HCT116 (cell line): ENCODE measurements around the gene UBE2O. TPM values are rescaled to one million over a fixed set of nuclear protein-coding genes. Genes with fewer than 3 reads are reported as not detected.
A peak's percentile ranks its signal among the peaks of the same experiment; 100 is the strongest.

Experiments used
- ATAC-seq: fragments of 200-7000 bp; cut with Tn5 transposase; 2 replicates; pipeline ENCODE4 v1.9.1; 2020; ENCODE audit warnings: mild to moderate bottlenecking, moderate library complexity
- BruUV-seq: library from RNA; stranded (reverse); fragments of 400-500 nt; replicated peaks from 2 replicates; lab custom pipeline; 2021; lab: Mats Ljungman, UMichigan
- CTCF ChIA-PET: fragments of 300-600 bp; sonication (Branson Sonifier 250); formaldehyde crosslinking; loops from one replicate; lab custom pipeline; 2021; ENCODE audit warnings: antibody characterized with exemption; lab: Charles Lee
- POLR2A ChIA-PET: fragments of 300-600, 350-600 bp; sonication (Branson Sonifier 250); formaldehyde crosslinking; loops from one replicate; lab custom pipeline; 2021; ENCODE audit warnings: antibody characterized with exemption; lab: Charles Lee
- RAD21 ChIA-PET, 2 experiments: fragments of 300-600 bp; sonication (Branson Sonifier 250); formaldehyde crosslinking; loops; one replicate each; lab custom pipeline; 2023; ENCODE audit warnings: low total read pairs in 2 of 2; ENCODE audit not compliant: uncharacterized antibody in 2 of 2, unreplicated experiment in 2 of 2, low non-redundant PET in 1 of 2; lab: Charles Lee
- DNase-seq: peaks from one replicate; pipeline ENCODE4 v3.0.0-alpha.2; 2010; ENCODE audit warnings: low read depth, low spot score
- H2AFZ ChIP-seq: fragments of 200-600 bp; shearing (Covaris generic), sonication (generic); 2 replicates; pipeline ENCODE4 v1.6.1; 2017; ENCODE audit warnings: low read depth, mixed run types, mixed read lengths, antibody characterized with exemption, low read length; ENCODE audit not compliant: poor library complexity, severe bottlenecking
- H3K27ac ChIP-seq: 2 replicates; pipeline ENCODE4 v1.5.1; 2012; ENCODE audit warnings: low read depth, low read length
- H3K27me3 ChIP-seq: fragments of 200-600 bp; sonication (generic); 2 replicates; pipeline ENCODE4 v1.6.1; 2016; ENCODE audit warnings: mixed run types, low read length, mixed read lengths; ENCODE audit not compliant: insufficient read depth
- H3K36me3 ChIP-seq, 2 experiments: fragments of 200-500 bp in 1 of 2; fragments of 200-600 bp in 1 of 2; sonication (Bioruptor generic) in 1 of 2; sonication (generic) in 1 of 2; 2 replicates each; pipeline versions ENCODE4 v1.5.1 to v1.6.1; 2014 to 2016; ENCODE audit warnings: low read length in 2 of 2, inconsistent platforms in 1 of 2, mixed read lengths in 1 of 2, mixed run types in 1 of 2; ENCODE audit not compliant: insufficient read depth in 2 of 2, control insufficient read depth in 1 of 2
- H3K4me1 ChIP-seq, 2 experiments: fragments of 200-600 bp in 1 of 2; sonication (generic) in 1 of 2; 2 replicates each; pipeline versions ENCODE4 v1.5.1 to v1.6.1; 2012 to 2017; ENCODE audit warnings: low read length in 2 of 2, inconsistent platforms in 1 of 2, mild to moderate bottlenecking in 1 of 2, mixed read lengths in 1 of 2, mixed run types in 1 of 2, moderate library complexity in 1 of 2; ENCODE audit not compliant: insufficient read depth in 2 of 2, control insufficient read depth in 1 of 2
- H3K4me2 ChIP-seq: fragments of 200-600 bp; sonication (generic); 2 replicates; pipeline ENCODE4 v1.6.1; 2017; ENCODE audit warnings: mixed run types, low read length, mixed read lengths
- H3K4me3 ChIP-seq, 2 experiments: fragments of 200-600 bp in 1 of 2; sonication (generic) in 1 of 2; replicated peaks in 1 of 2; 2 replicates each; pipeline ENCODE4 v1.5.1; 2011 to 2016; ENCODE audit warnings: low read length in 2 of 2, control low read depth in 1 of 2, low read depth in 1 of 2, mild to moderate bottlenecking in 1 of 2, mixed read lengths in 1 of 2, mixed run types in 1 of 2
- H3K79me2 ChIP-seq: fragments of 200-600 bp; sonication (generic); 2 replicates; pipeline ENCODE4 v1.6.1; 2017; ENCODE audit warnings: mild to moderate bottlenecking, mixed run types, low read length, moderate library complexity, mixed read lengths; ENCODE audit not compliant: insufficient read depth
- H3K9ac ChIP-seq: fragments of 200-600 bp; sonication (generic); 2 replicates; pipeline ENCODE4 v1.6.1; 2016; ENCODE audit warnings: low read length, mixed read lengths
- H3K9me2 ChIP-seq: fragments of 200-600 bp; sonication (generic), shearing (Covaris generic); 2 replicates; pipeline ENCODE4 v1.6.1; 2017; ENCODE audit warnings: mixed run types, mild to moderate bottlenecking, moderate library complexity; ENCODE audit not compliant: insufficient read depth
- H3K9me3 ChIP-seq, 2 experiments: fragments of 200-500 bp in 1 of 2; fragments of 200-600 bp in 1 of 2; sonication (Bioruptor generic) in 1 of 2; sonication (generic) in 1 of 2; 2 replicates each; pipeline ENCODE4 v1.6.1; 2014 to 2017; ENCODE audit warnings: low read length in 2 of 2, mixed read lengths in 2 of 2, inconsistent platforms in 1 of 2, low read depth in 1 of 2, mild to moderate bottlenecking in 1 of 2, mixed run types in 1 of 2, moderate library complexity in 1 of 2; ENCODE audit not compliant: control insufficient read depth in 1 of 2, insufficient read depth in 1 of 2
- H4K20me1 ChIP-seq: fragments of 200-600 bp; sonication (generic), shearing (Covaris generic); 2 replicates; pipeline ENCODE4 v1.6.1; 2017; ENCODE audit warnings: mixed run types, mild to moderate bottlenecking, moderate library complexity; ENCODE audit not compliant: insufficient read depth
- CEBPB ChIP-seq: IDR thresholded peaks from 2 replicates; pipeline ENCODE4 v1.6.1; 2012; ENCODE audit warnings: low read depth
- CTCF ChIP-seq, 3 experiments: fragments of 200-600 bp in 1 of 3; sonication (generic) in 1 of 3; IDR thresholded peaks in 2 of 3; conservative IDR thresholded peaks in 1 of 3; 2 replicates each; pipeline ENCODE4 v1.5.1; 2012 to 2017; ENCODE audit warnings: low read depth in 2 of 3, low read length in 2 of 3, antibody characterized with exemption in 1 of 3, borderline replicate concordance in 1 of 3, control low read depth in 1 of 3, mild to moderate bottlenecking in 1 of 3, mixed read lengths in 1 of 3, mixed run types in 1 of 3, moderate library complexity in 1 of 3; ENCODE audit not compliant: insufficient read depth in 1 of 3
- EZH2 ChIP-seq: fragments of 200-600 bp; sonication (generic); IDR thresholded peaks from 2 replicates; pipeline ENCODE4 v1.6.1; 2017; ENCODE audit warnings: antibody characterized with exemption, mixed run types
- FOSL1 ChIP-seq: IDR thresholded peaks from 2 replicates; pipeline ENCODE4 v1.6.1; 2012; ENCODE audit warnings: low read depth
- JUND ChIP-seq: IDR thresholded peaks from 2 replicates; pipeline ENCODE4 v1.6.1; 2012
- POLR2A ChIP-seq: IDR thresholded peaks from 2 replicates; pipeline ENCODE4 v1.7.0; 2011; ENCODE audit warnings: borderline replicate concordance; ENCODE audit not compliant: insufficient read depth, insufficient read length; ENCODE audit errors: extremely low read depth
- POLR2AphosphoS5 ChIP-seq: IDR thresholded peaks from 2 replicates; pipeline ENCODE4 v1.6.1; 2011; ENCODE audit warnings: mild to moderate bottlenecking, low read depth, low read length, moderate library complexity
- SP1 ChIP-seq: IDR thresholded peaks from 2 replicates; pipeline ENCODE4 v1.6.1; 2012; ENCODE audit warnings: low read depth
- SRF ChIP-seq: IDR thresholded peaks from 2 replicates; pipeline ENCODE4 v1.6.1; 2012; ENCODE audit warnings: low read depth
- intact Hi-C: fragments of 100-400 bp; cut with micrococcal nuclease; formaldehyde crosslinking; loops from 2 replicates; pipeline ENCODE4 v1.10.0; 2022
- total RNA-seq: library from RNA; stranded (reverse); gene quantifications from one replicate; pipeline ENCODE4 v1.2.1, GENCODE V29; 2021; ENCODE audit not compliant: unreplicated experiment

UBE2O gene
- total RNA-seq, 1 experiment from 2014 or later: 59.1 TPM

GRCh38 chr17:76432712-76433336 lies 20.1 kb downstream of the UBE2O start:
- Histone ChIP-seq H3K27ac (no peak overlapping the region), H3K9ac (no peak overlapping the region), H3K27me3 (no peaks in the 10 kb centered on the region), H3K9me2 (no peaks in the 10 kb centered on the region), H3K4me1 (peaks cover 0 to 11% of the 10 kb centered on the region in 2 experiments; a peak in 1 of 4 replicates), H2AFZ (no peak overlapping the region), H4K20me1 (peaks cover 23% of the 10 kb centered on the region; the same call in 1 of the 2 replicates), H3K79me2 (peaks cover 93% of the 10 kb centered on the region), H3K9me3 (no peaks in the 10 kb centered on the region), H3K4me3 (no peak overlapping the region), H3K36me3 (no peaks in the 10 kb centered on the region), H3K4me2 (no peak overlapping the region)
- TF ChIP-seq SRF (no peak), POLR2A (no peak), CTCF (IDR thresholded peaks at IDR 0.05 in 2 of 3, conservative IDR thresholded peaks at IDR 0.05 in 1 of 3; ENCODE audit: borderline replicate concordance in 1 of 3, insufficient read depth in 1 of 3, low read depth in 2 of 3, low read length in 2 of 3) (peak in 2 of 3 experiments; percentile 73 to 76; a peak in 4 of 6 replicates), FOSL1 (no peak), SP1 (no peak), POLR2AphosphoS5 (no peak), CEBPB (no peak), JUND (no peak), EZH2 (no peak)
- BruUV-seq: no TSS peak
- CTCF ChIA-PET: no interaction called here
- peak; percentile 89 for ATAC-seq
- intact Hi-C loops: no loop called here
- peak; percentile 28 for DNase-seq
- POLR2A ChIA-PET: no interaction called here
- RAD21 ChIA-PET: no interaction called here
